Effector CD4-positive, alpha-beta T cell (primary cell): Measurements from ENCODE around the gene SLFN13.
"Not testable (repeated sequence)": the region's sequence is repeated elsewhere in the genome, so short reads cannot be mapped to it uniquely, and the experiment has no call there.

Experiments used
- DNase-seq: peaks from one replicate; pipeline ENCODE4 v3.0.0-alpha.2; 2020
- total RNA-seq: gene quantifications from one replicate; lab custom pipeline; 2026; lab: John Stamatoyannopoulos, UW

The SLFN13 gene
- 38.6 reads per million, percentile 62 among the genes with 10 or more reads in this experiment for total RNA-seq

GRCh38 chr17:35448214-35448898, at the start of gene SLFN13:
SLFN13 (minus strand) TSS chr17:35448766; CDS start chr17:35445680, 3,086 bp downstream.
- peak; percentile 72 for DNase-seq

- DNase-seq, result no peak
Measured at GRCh38 chr17:35496451-35497290, 48.1 kb upstream of the SLFN13 start.

GRCh38 chr17:35493040-35493439, 44.5 kb upstream of the SLFN13 start:
- no peak for DNase-seq

GRCh38 chr17:35491417-35491816, 42.9 kb upstream of the SLFN13 start:
- DNase-seq, result no peak

- DNase-seq, result no peak
Measured at GRCh38 chr17:35489944-35490343, 41.4 kb upstream of the SLFN13 start.

GRCh38 chr17:35488991-35489390, 40.4 kb upstream of the SLFN13 start:
- DNase-seq, result no peak

GRCh38 chr17:35486920-35487732, 38.6 kb upstream of the SLFN13 start:
- peak; percentile 61 for DNase-seq

- DNase-seq, result no peak
Measured at GRCh38 chr17:35479271-35479670, 30.7 kb upstream of the SLFN13 start.

- DNase-seq, result no peak
Measured at GRCh38 chr17:35477248-35477647, 28.7 kb upstream of the SLFN13 start.

- DNase-seq, result no peak
Measured at GRCh38 chr17:35476283-35476820, 27.8 kb upstream of the SLFN13 start.

GRCh38 chr17:35468475-35468874, 19.9 kb upstream of the SLFN13 start:
- DNase-seq, result no peak

GRCh38 chr17:35467824-35468223, 19.3 kb upstream of the SLFN13 start:
- DNase-seq, result no peak

- DNase-seq, result peak; percentile 36
Measured at GRCh38 chr17:35460354-35460851, 11.8 kb upstream of the SLFN13 start.

- DNase-seq, result not testable (repeated sequence)
Measured at GRCh38 chr17:35454035-35454434, 5.5 kb upstream of the SLFN13 start.

- no peak for DNase-seq
Measured at GRCh38 chr17:35453171-35453570, 4.6 kb upstream of the SLFN13 start.

- DNase-seq, result no peak
Measured at GRCh38 chr17:35449371-35449931, 885 bp upstream of the SLFN13 start.

GRCh38 chr17:35448899-35449227, 297 bp upstream of the SLFN13 start:
- no peak for DNase-seq

- no peak for DNase-seq
Measured at GRCh38 chr17:35447499-35447898, 1.1 kb downstream of the SLFN13 start.

GRCh38 chr17:35438433-35438832, 10.1 kb downstream of the SLFN13 start:
- no peak for DNase-seq

- DNase-seq, result peak; percentile 46
Measured at GRCh38 chr17:35433075-35433894, 15.3 kb downstream of the SLFN13 start.
